Adrenal gland (tissue), 12 donors: Measurements from ENCODE around the gene PRICKLE2. TPM values are rescaled to one million over a fixed set of nuclear protein-coding genes. Genes with fewer than 3 reads are reported as not detected.

Experiments
- DNase-seq, 7 donors: peaks; one replicate each; pipeline ENCODE4 v3.0.0-alpha.2; 2019 to 2020
- H3K27ac ChIP-seq, 5 donors: fragments of 200-600 bp; sonication (generic) in 4 of 5; 1 replicate in 3 of 5; 2 replicates in 2 of 5; pipeline versions ENCODE4 v1.5.1 to v1.8.0; 2016 to 2020; ENCODE audit warnings: mild to moderate bottlenecking in 1 of 5
- H3K27me3 ChIP-seq: fragments of 200-600 bp; 2 replicates; pipeline ENCODE4 v1.8.0; 2021
- H3K36me3 ChIP-seq, 2 donors: fragments of 200-600 bp; replicated peaks in 1 of 2; 1 replicate in 1 of 2; 2 replicates in 1 of 2; pipeline versions ENCODE4 v1.5.1 to v1.8.0; 2018 to 2022
- H3K4me1 ChIP-seq, 2 donors: fragments of 200-600 bp; replicated peaks in 1 of 2; 1 replicate in 1 of 2; 2 replicates in 1 of 2; pipeline versions ENCODE4 v1.5.1 to v1.8.0; 2018 to 2021
- H3K4me3 ChIP-seq, 4 donors: fragments of 200-600 bp; sonication (generic) in 3 of 4; one replicate each; pipeline ENCODE4 v1.5.1; 2016 to 2018
- H3K9me3 ChIP-seq, 3 donors: fragments of 200-600 bp; sonication (generic) in 1 of 3; replicated peaks in 1 of 3; 1 replicate in 2 of 3; 2 replicates in 1 of 3; pipeline versions ENCODE4 v1.5.1 to v1.8.0; 2016 to 2021
- CTCF ChIP-seq, 6 experiments: fragments of 450-650 bp in 4 of 6; fragments of 200-600 bp in 2 of 6; sonication (generic) in 1 of 6; IDR thresholded peaks; 1 replicate in 5 of 6; 2 replicates in 1 of 6; pipeline versions ENCODE4 v1.5.1 to v1.8.0; 2016 to 2021; ENCODE audit warnings: antibody characterized with exemption in 6 of 6, mild to moderate bottlenecking in 2 of 6, moderate library complexity in 1 of 6
- POLR2A ChIP-seq, 2 donors: fragments of 450-650 bp; IDR thresholded peaks; one replicate each; pipeline ENCODE4 v1.6.1; 2017; ENCODE audit warnings: antibody characterized with exemption in 2 of 2, mild to moderate bottlenecking in 2 of 2, moderate library complexity in 1 of 2
- WGBS, 4 donors: extraction: QIAGEN DNeasy Blood & Tissue Kit in 2 of 4; methylation state at CpG; one replicate each; pipeline versions ENCODE4 v1.1.5 to v1.1.7; 2013 to 2017; 5-methylcytosine and 5-hydroxymethylcytosine counted together
- intact Hi-C, 2 donors: fragments of 100-400 bp; cut with DNase I; formaldehyde crosslinking; loops; one replicate each; pipeline versions ENCODE4 v1.14.1 to v1.15.0; 2022 to 2023
- polyA plus RNA-seq, 3 donors: library from polyadenylated mRNA; stranded (reverse); fragments of 200-250 nt in 2 of 3; fragments of 350-450 nt in 1 of 3; fragmentation: Illumina TruSeq in 1 of 3; extraction: RNeasy Lipid Tissue Mini Kit (QIAGEN cat#74804) in 1 of 3; gene quantifications; one replicate each; pipeline ENCODE4 v1.2.3, GENCODE V29; 2013 to 2014
- total RNA-seq, 9 donors: library from RNA; depleted of rRNA in 4 of 9; stranded (reverse); fragments of >200 nt in 4 of 9; fragments of 120-200 nt in 1 of 9; fragmentation: NEBNext Ultra II Directional in 1 of 9; extraction: Animal tissue kit (Norgen Biotek cat#: 25700) in 1 of 9; gene quantifications; one replicate each; pipeline versions ENCODE4 v1.1.0 to v1.2.4, GENCODE V29; 2013 to 2023
- donor health status: healthy with polysubstance abuse.
- donor health status: Bipolar disorder and iron deficiency.
- donor health status: DM: yes; HTN: yes; CAD: no.
- donor health status: DM: no; HTN: no; CAD: no.
- donor health status: DM: no; HTN: no; CAD: no.
- donor health status: DM: yes; HTN: yes; CAD: no.

The PRICKLE2 gene
- total and polyA plus RNA-seq, 12 donors: 1.3 to 15.7 (median 8.1) TPM

- Histone ChIP-seq H3K27ac (peak overlapping the region in 2 of 5 donors; percentile 75 to 87), H3K4me3 (no peak overlapping the region), H3K9me3 (no peaks in the 10 kb centered on the region), H3K27me3 (no peaks in the 10 kb centered on the region), H3K36me3 (no peaks in the 10 kb centered on the region), H3K4me1 (peaks cover 3 to 33% of the 10 kb centered on the region in 2 donors)
- 28 to 43% (median 32%) methylated on average over 9 of the region's 9 CpGs for WGBS, 4 donors
- DNase-seq: peak; percentile 62 to 85 (median 80)
- no peak for TF ChIP-seq POLR2A (IDR thresholded peaks at IDR 0.05)
- no peak for TF ChIP-seq CTCF (IDR thresholded peaks at IDR 0.05)
- intact Hi-C loops: no loop called here
These were observed 38.0 kb downstream of the PRICKLE2 start for GRCh38 chr3:64187065-64187959.

- intact Hi-C loops: no loop called here
- no peak for DNase-seq
- Histone ChIP-seq H3K4me1 (peaks cover 3 to 33% of the 10 kb centered on the region in 2 donors), H3K27me3 (no peaks in the 10 kb centered on the region), H3K4me3 (no peak overlapping the region), H3K27ac (peak overlapping the region in 2 of 5 donors; percentile 75 to 87), H3K9me3 (no peaks in the 10 kb centered on the region), H3K36me3 (no peaks in the 10 kb centered on the region)
- TF ChIP-seq POLR2A (IDR thresholded peaks at IDR 0.05) (no peak), CTCF (IDR thresholded peaks at IDR 0.05) (no peak)
- 63 to 85% (median 82%) methylated on average over 2 of the region's 2 CpGs for WGBS, 4 donors
These were observed 38.6 kb downstream of the PRICKLE2 start for GRCh38 chr3:64186667-64187064.

GRCh38 chr3:64185436-64185835 lies 39.8 kb downstream of the PRICKLE2 start:
- Histone ChIP-seq H3K36me3 (no peaks in the 10 kb centered on the region), H3K9me3 (no peaks in the 10 kb centered on the region), H3K4me3 (no peak overlapping the region), H3K4me1 (peaks cover 3 to 33% of the 10 kb centered on the region in 2 donors), H3K27me3 (no peaks in the 10 kb centered on the region), H3K27ac (no peak overlapping the region)
- intact Hi-C loops: no loop called here
- 72 to 77% (median 75%) methylated on average over 2 of the region's 2 CpGs for WGBS, 4 donors
- no peak for TF ChIP-seq CTCF (IDR thresholded peaks at IDR 0.05)
- DNase-seq: no peak

GRCh38 chr3:64184621-64185020 lies 40.6 kb downstream of the PRICKLE2 start:
- H3K27ac ChIP-seq: no peak overlapping the region

More at GRCh38 chr3:64184621-64185020, 40.6 kb downstream of the PRICKLE2 start:
- Histone ChIP-seq H3K36me3 (no peaks in the 10 kb centered on the region), H3K4me1 (peaks cover 3 to 31% of the 10 kb centered on the region in 2 donors), H3K27me3 (no peaks in the 10 kb centered on the region), H3K9me3 (no peaks in the 10 kb centered on the region), H3K4me3 (no peak overlapping the region)
- DNase-seq: peak in 1 of 7 donors; percentile 54
- intact Hi-C loops: no loop called here
- TF ChIP-seq POLR2A (IDR thresholded peaks at IDR 0.05) (no peak), CTCF (IDR thresholded peaks at IDR 0.05) (no peak)
- WGBS, 4 donors: 71 to 80% (median 73%) methylated on average over 3 of the region's 3 CpGs
